RWPE1 (cell line): ENCODE data around the gene TBC1D14.

Experiments
- CTCF ChIA-PET: fragments of 350-600 bp; sonication (Branson Sonifier 250); formaldehyde crosslinking; extraction: SDS; loops from one replicate; lab custom pipeline; 2021; lab: Yijun Ruan, JAX
- POLR2A ChIA-PET: fragments of 400-600 bp; formaldehyde crosslinking; extraction: SDS; loops from one replicate; lab custom pipeline; 2020; ENCODE audit warnings: antibody characterized with exemption; ENCODE audit not compliant: low non-redundant PET; lab: Yijun Ruan, JAX
- DNase-seq: peaks from one replicate; pipeline ENCODE4 v3.0.0; 2012; ENCODE audit warnings: low spot score
- H3K27ac ChIP-seq: fragments of 450-650 bp; 2 replicates; pipeline ENCODE4 v1.5.1; 2017
- TF ChIP-seq, protein P1 (sequence below): fragments of 450-650 bp; conservative IDR thresholded peaks from 2 replicates; pipeline ENCODE4 v1.5.1; 2017; ENCODE audit warnings: low read depth, mild to moderate bottlenecking

Gene TBC1D14

DNA sequence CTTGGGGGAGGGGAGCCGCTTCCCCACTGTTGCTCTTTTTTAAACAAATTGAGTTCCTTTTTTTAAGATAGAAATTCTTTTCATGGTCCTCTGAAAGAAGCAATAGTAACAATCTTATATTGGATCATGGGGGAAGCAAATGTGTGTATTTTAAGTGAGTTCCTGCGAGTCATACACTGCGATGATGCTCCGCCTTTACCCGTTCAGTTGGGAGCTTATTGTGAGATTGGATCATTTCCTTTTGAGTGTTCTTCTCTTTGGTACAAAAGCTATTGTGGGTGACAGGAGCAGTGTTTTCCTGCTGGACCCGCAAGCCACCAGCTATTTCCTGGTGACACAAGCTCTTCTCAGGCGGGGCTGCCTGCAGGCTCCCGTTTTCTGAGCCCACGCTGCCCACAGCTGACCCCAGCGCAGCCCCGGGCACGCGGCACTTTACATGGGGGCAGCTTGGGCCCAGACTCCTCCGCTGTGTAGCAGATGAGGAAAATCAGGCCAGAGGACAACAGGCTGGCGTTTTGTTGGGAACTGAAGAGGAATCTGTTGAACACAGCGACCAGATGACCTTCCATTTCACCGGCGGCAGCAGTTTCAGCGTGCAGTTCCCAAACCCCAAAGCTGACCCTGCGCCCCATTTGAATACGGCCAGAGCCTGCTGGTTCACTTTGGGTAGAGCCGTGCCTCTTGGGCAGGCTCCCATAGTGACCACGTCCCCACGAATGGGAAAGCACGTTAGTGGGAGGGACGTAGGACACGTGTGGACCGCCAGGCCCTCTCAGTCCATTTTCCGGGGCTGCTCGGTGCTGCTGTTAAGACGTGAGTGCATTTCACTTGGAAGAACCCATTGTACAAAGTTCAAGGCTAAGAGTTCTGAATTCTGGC is 145.7 kb downstream of the TBC1D14 start:
- DNase-seq, result no peak
- ChIA-PET CTCF (no interaction called here), POLR2A (no interaction called here)
- TF ChIP-seq, protein P1, sequence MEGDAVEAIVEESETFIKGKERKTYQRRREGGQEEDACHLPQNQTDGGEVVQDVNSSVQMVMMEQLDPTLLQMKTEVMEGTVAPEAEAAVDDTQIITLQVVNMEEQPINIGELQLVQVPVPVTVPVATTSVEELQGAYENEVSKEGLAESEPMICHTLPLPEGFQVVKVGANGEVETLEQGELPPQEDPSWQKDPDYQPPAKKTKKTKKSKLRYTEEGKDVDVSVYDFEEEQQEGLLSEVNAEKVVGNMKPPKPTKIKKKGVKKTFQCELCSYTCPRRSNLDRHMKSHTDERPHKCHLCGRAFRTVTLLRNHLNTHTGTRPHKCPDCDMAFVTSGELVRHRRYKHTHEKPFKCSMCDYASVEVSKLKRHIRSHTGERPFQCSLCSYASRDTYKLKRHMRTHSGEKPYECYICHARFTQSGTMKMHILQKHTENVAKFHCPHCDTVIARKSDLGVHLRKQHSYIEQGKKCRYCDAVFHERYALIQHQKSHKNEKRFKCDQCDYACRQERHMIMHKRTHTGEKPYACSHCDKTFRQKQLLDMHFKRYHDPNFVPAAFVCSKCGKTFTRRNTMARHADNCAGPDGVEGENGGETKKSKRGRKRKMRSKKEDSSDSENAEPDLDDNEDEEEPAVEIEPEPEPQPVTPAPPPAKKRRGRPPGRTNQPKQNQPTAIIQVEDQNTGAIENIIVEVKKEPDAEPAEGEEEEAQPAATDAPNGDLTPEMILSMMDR, result no peak
- H3K27ac ChIP-seq, result peak overlapping the region; percentile 37

DNA sequence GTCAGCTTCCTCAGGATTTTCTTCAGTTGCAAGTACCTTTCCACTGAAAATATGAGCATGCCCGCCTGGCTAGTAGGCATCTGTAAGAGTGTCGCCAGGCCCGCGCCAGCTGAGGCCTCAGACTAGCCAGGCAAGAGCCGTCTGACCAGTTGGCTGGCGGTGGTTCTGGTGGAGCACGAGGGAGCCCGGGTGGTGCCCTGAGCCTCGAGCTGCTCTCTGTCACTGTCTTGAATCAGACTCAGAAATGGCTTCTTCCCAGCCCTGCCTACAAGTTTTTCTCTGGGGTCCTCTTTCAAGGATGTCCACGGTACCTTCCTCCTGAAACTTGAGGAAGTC is 146.3 kb downstream of the TBC1D14 start:
- CTCF ChIA-PET, result interaction anchor here (1.2 kb wide), 1 partner anchor 10 kb away, joined by 4 read pairs; no protein-coding TSS in a partner anchor
- H3K27ac ChIP-seq, result peak overlapping the region; percentile 37
- TF ChIP-seq, protein P1, result no peak
- POLR2A ChIA-PET, result no interaction called here
- no peak for DNase-seq

DNA sequence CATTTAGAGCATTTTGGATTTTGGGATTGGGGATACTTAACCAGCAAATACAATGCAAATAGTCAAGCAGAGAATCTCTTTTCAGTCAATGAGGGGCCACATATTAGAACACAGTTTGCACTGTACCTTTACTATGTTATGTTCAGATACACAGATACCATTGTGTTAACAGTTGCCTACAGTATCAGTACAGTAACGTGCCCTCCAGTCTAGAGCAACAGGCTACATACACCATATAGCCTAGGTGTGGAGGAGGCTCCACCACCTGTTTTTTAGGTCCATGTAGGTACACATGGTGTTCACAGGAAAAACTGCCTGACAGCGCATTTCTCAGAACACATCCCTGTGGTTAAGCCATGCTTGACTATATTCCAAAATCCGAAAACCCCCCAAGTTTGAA is 149.2 kb downstream of the TBC1D14 start:
- ChIA-PET CTCF (no interaction called here), POLR2A (interaction anchor here (0.5 kb wide), 1 partner anchor 46 kb away, joined by 3 read pairs; no protein-coding TSS in a partner anchor)
- TF ChIP-seq, protein P1, result no peak
- H3K27ac ChIP-seq, result no peak overlapping the region
- DNase-seq, result no peak

DNA sequence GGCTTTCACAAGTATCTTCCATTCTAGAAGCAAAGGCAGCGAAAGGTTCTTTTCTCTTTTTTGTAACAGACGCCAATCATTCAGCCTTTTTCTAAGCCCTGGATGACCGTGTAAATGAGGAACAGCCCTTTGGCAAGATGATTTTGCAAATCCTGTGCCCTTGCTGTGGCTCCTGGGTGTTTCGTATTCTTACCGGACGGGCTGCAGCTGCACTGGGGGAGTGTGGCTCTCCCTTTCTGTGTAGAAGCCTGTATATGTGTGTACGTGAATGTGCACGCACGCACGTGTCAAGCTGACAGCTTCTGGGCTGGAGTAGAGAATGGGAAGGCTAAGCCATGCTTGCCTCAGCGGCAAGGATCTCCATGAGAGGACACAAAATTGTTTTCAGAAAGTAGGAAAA is 150.0 kb downstream of the TBC1D14 start:
- H3K27ac ChIP-seq, result no peak overlapping the region
- no peak for DNase-seq
- TF ChIP-seq, protein P1, result no peak
- ChIA-PET POLR2A (no interaction called here), CTCF (interaction anchor here (0.7 kb wide), 1 partner anchor 1164 kb away, joined by 3 read pairs; no protein-coding TSS in a partner anchor)

DNA sequence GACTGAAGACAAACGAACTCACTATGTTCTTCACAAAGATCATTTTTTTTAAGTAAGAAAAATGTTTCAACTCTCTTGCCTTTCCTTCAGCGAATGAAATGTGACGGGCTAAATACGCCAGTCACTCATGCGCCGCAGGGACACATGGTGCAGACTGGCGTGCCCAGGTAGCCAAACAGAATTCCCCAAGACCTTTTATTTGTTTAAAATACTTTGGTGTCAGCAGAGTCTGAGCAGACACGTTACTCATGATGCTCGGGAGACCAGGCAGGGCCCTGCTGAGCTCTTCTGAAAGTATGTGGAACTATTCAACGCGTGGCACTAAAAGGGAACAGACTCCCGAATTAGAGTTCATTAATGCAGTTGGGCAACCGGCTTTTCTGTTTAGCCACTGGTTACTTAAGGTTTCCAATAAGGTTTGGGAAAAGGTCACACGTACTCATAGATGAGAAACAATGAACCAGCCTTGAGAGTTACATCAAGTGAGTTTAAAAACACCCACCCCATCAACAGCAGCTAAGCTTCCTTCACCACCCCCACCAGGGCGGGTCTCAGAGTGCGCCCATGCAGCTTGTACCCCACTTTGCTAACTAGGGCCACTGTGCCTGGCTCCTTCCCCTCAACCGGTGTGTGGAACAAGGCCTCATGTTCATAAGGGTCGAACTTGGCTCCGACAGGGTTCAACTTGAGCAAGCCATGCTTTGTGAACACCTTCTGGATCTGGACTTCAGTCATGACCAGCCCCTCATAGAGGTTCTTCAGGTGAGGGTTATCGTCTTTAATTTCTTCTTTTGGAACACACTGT is 150.9 kb downstream of the TBC1D14 start:
- ChIA-PET POLR2A (no interaction called here), CTCF (no interaction called here)
- no peak overlapping the region for H3K27ac ChIP-seq
- no peak for DNase-seq
- TF ChIP-seq, protein P1, result no peak

DNA sequence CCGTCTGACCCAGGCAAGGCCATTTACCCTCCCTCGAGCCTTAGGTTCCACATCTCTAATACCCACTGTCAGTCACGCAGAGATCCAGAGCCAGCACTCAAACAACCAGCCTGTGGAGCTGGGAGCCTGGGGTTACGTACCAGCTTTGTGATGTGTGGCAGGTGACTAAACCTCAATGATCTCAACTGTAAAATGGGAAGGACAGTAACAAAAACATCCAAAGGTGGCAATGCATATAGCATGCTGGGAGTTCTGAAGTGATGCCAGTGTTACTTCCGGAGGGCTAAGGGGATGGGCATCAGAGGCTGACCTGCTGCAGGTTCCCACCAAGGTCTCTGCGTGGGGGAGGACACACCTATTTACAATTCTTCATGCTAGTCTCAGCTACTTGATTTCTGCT is 152.2 kb downstream of the TBC1D14 start:
- TF ChIP-seq, protein P1, result no peak
- ChIA-PET CTCF (interaction anchor here (1.4 kb wide), 1 partner anchor 18 kb away, joined by 3 read pairs; the partner anchor contains the start of gene TADA2B), POLR2A (no interaction called here)
- no peak for DNase-seq
- no peak overlapping the region for H3K27ac ChIP-seq
